PC-3 (cell line): ENCODE measurements around the gene GRIK5.

Experiments
- EZH2 ChIP-seq: fragments of 300-600 bp; sonication (generic); IDR thresholded peaks from one replicate; pipeline ENCODE4 v1.6.1; 2017; ENCODE audit warnings: antibody characterized with exemption, mild to moderate bottlenecking, low read length; ENCODE audit not compliant: unreplicated experiment
- EZH2phosphoT487 ChIP-seq: fragments of 300-600 bp; sonication (generic); IDR thresholded peaks from 2 replicates; pipeline ENCODE4 v1.6.1; 2018; ENCODE audit warnings: mild to moderate bottlenecking, antibody characterized with exemption, low read length, borderline replicate concordance
- TF ChIP-seq, protein P1 (sequence below): fragments of 300-600 bp; sonication (generic); conservative IDR thresholded peaks from 2 replicates; pipeline ENCODE4 v1.5.1; 2017; ENCODE audit warnings: antibody characterized with exemption, low read depth, mild to moderate bottlenecking, low read length

- TF ChIP-seq, protein P1, sequence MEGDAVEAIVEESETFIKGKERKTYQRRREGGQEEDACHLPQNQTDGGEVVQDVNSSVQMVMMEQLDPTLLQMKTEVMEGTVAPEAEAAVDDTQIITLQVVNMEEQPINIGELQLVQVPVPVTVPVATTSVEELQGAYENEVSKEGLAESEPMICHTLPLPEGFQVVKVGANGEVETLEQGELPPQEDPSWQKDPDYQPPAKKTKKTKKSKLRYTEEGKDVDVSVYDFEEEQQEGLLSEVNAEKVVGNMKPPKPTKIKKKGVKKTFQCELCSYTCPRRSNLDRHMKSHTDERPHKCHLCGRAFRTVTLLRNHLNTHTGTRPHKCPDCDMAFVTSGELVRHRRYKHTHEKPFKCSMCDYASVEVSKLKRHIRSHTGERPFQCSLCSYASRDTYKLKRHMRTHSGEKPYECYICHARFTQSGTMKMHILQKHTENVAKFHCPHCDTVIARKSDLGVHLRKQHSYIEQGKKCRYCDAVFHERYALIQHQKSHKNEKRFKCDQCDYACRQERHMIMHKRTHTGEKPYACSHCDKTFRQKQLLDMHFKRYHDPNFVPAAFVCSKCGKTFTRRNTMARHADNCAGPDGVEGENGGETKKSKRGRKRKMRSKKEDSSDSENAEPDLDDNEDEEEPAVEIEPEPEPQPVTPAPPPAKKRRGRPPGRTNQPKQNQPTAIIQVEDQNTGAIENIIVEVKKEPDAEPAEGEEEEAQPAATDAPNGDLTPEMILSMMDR: no peak
- TF ChIP-seq EZH2 (no peak), EZH2phosphoT487 (no peak)
Measured at GRCh38 chr19:41990028-41990427, 80.0 kb downstream of the GRIK5 start.
